GM12878 (cell line): ENCODE data around the gene GIMAP4. TPM values are rescaled to one million over a fixed set of nuclear protein-coding genes. Genes with fewer than 3 reads are reported as not detected.

Experiments used
- ATAC-seq: fragments of 200-7000 bp; cut with Tn5 transposase; 3 replicates; pipeline ENCODE4 v1.9.1; 2020; ENCODE audit warnings: mild to moderate bottlenecking, moderate library complexity
- BruUV-seq: library from RNA; stranded (reverse); fragments of 400-500 nt; replicated peaks from 2 replicates; lab custom pipeline; 2021; lab: Mats Ljungman, UMichigan
- CTCF ChIA-PET: fragments of 300-600 bp; sonication (Branson Sonifier 250); formaldehyde crosslinking; extraction: SDS; loops from one replicate; lab custom pipeline; 2021; ENCODE audit warnings: inconsistent platforms; lab: Yijun Ruan, JAX
- POLR2A ChIA-PET: fragments of 350-600 bp; formaldehyde crosslinking; extraction: SDS; loops from one replicate; lab custom pipeline; 2021; ENCODE audit warnings: inconsistent platforms; lab: Charles Lee
- RAD21 ChIA-PET: fragments of 300-600 bp; sonication (Branson Sonifier 250); formaldehyde crosslinking; loops from one replicate; lab custom pipeline; 2023; ENCODE audit warnings: antibody characterized with exemption; ENCODE audit not compliant: unreplicated experiment; lab: Charles Lee
- SMC1A ChIA-PET: fragments of 300-600 bp; sonication (Branson Sonifier 250); formaldehyde crosslinking; loops from one replicate; lab custom pipeline; 2023; ENCODE audit not compliant: unreplicated experiment, uncharacterized antibody; lab: Charles Lee
- DNase-seq: peaks from one replicate; pipeline ENCODE4 v3.0.0-alpha.2; 2011; ENCODE audit warnings: low read depth, low spot score
- FAIRE-seq: peaks from 3 replicates; lab custom pipeline; 2011; peaks lifted over from hg19 to GRCh38; lab: Jason Lieb, UNC
- H2AFZ ChIP-seq: 2 replicates; pipeline ENCODE4 v1.6.0; 2011; ENCODE audit warnings: low read depth, low read length, control low read depth; ENCODE audit not compliant: control insufficient read depth
- H3K27ac ChIP-seq: 2 replicates; pipeline ENCODE4 v1.5.1; 2011; ENCODE audit warnings: control low read depth; ENCODE audit not compliant: control insufficient read depth, insufficient read depth
- H3K27me3 ChIP-seq, 2 experiments: replicated peaks in 1 of 2; 2 replicates each; pipeline versions ENCODE4 v1.6.0 to v1.6.1; 2011; ENCODE audit warnings: low read length in 1 of 2; ENCODE audit not compliant: control insufficient read depth in 2 of 2, insufficient read depth in 2 of 2
- H3K36me3 ChIP-seq, 2 experiments: 2 replicates each; pipeline ENCODE4 v1.5.1; 2011; ENCODE audit warnings: low read length in 1 of 2; ENCODE audit not compliant: control insufficient read depth in 2 of 2, insufficient read depth in 2 of 2
- H3K4me1 ChIP-seq: 2 replicates; pipeline ENCODE4 v1.6.1; 2011; ENCODE audit warnings: mild to moderate bottlenecking, low read length, moderate library complexity, mixed read lengths; ENCODE audit not compliant: control insufficient read depth, insufficient read depth
- H3K4me2 ChIP-seq: 2 replicates; pipeline ENCODE4 v1.6.0; 2011; ENCODE audit warnings: control low read depth; ENCODE audit not compliant: control insufficient read depth, insufficient read depth
- H3K4me3 ChIP-seq: fragments of 200-600 bp; sonication (generic); 2 replicates; pipeline ENCODE4 v1.5.1; 2016
- H3K79me2 ChIP-seq: 2 replicates; pipeline ENCODE4 v1.6.0; 2011; ENCODE audit warnings: low read length; ENCODE audit not compliant: control insufficient read depth, insufficient read depth
- H3K9ac ChIP-seq: 2 replicates; pipeline ENCODE4 v1.8.0; 2011; ENCODE audit warnings: low read length, control low read depth, mixed read lengths; ENCODE audit not compliant: control insufficient read depth, insufficient read depth
- H3K9me3 ChIP-seq: replicated peaks from 3 replicates; pipeline ENCODE4 v1.5.1; 2011; ENCODE audit warnings: mild to moderate bottlenecking, low read length; ENCODE audit not compliant: control insufficient read depth, insufficient read depth
- H4K20me1 ChIP-seq: 2 replicates; pipeline ENCODE4 v1.6.0; 2011; ENCODE audit not compliant: control insufficient read depth, insufficient read depth
- ATF2 ChIP-seq: IDR thresholded peaks from 2 replicates; pipeline ENCODE4 v1.6.1; 2012; ENCODE audit warnings: low read length, inconsistent platforms
- BCL3 ChIP-seq: IDR thresholded peaks from 2 replicates; pipeline ENCODE4 v1.6.1; 2011; ENCODE audit warnings: borderline replicate concordance, low read depth, mild to moderate bottlenecking, moderate library complexity, low read length; ENCODE audit not compliant: insufficient read depth, poor library complexity, severe bottlenecking
- FOXK2 ChIP-seq: fragments of 450-650 bp; IDR thresholded peaks from 2 replicates; pipeline ENCODE4 v1.6.1; 2017; ENCODE audit warnings: mild to moderate bottlenecking, moderate library complexity
- RELA ChIP-seq: fragments of 450-650 bp; IDR thresholded peaks from 2 replicates; pipeline ENCODE4 v1.8.0; 2014; ENCODE audit warnings: borderline replicate concordance; ENCODE audit not compliant: partially characterized antibody
- STAT3 ChIP-seq: IDR thresholded peaks from 2 replicates; pipeline ENCODE4 v1.6.1; 2011; ENCODE audit warnings: low read depth, low read length, improper control_type of control experiment
- WGBS: methylation state at CpG from one replicate; pipeline ENCODE4 v1.1.6; 2016; ENCODE audit warnings: low lambda C conversion rate; ENCODE audit not compliant: insufficient replicate concordance, insufficient coverage; ENCODE audit errors: missing lambda C conversion rate; 5-methylcytosine and 5-hydroxymethylcytosine counted together
- in situ Hi-C: fragments of 300-500 bp; cut with MboI; formaldehyde crosslinking; loops from 9 replicates; pipeline ENCODE4 v1.14.3; 2018; ENCODE audit warnings: mixed read lengths
- intact Hi-C: fragments of 100-400 bp; cut with micrococcal nuclease; formaldehyde crosslinking; loops from one replicate; pipeline ENCODE4 v1.14.2; 2022; ENCODE audit not compliant: unreplicated experiment
- polyA plus RNA-seq, 11 experiments: library from polyadenylated mRNA; depleted of rRNA in 4 of 11; unstranded in 6 of 11; stranded (reverse) in 5 of 11; fragments of >200 nt; fragmentation: Nextera tagmentation in 4 of 11; fragmentation: Illumina TruSeq in 1 of 11; extraction: Ambion mirVana in 4 of 11; extraction: Trizol in 1 of 11; gene quantifications; 1 replicate in 1 of 11; 2 replicates in 10 of 11; pipeline versions ENCODE4 v1.2.1 to v1.2.3, GENCODE V29; 2011 to 2016; ENCODE audit warnings: inconsistent platforms in 2 of 11, missing spikeins in 2 of 11, low read depth in 1 of 11
- total RNA-seq, 4 experiments: library from RNA; depleted of rRNA in 3 of 4; stranded (reverse); fragments of >200 nt in 3 of 4; fragmentation: Illumina TruSeq in 1 of 4; extraction: Trizol in 1 of 4; gene quantifications; 2 replicates each; pipeline versions ENCODE4 v1.2.1 to v1.2.3, GENCODE V29; 2013 to 2021
- TF ChIP-seq, protein P1 (sequence below): fragments of 450-650 bp; formaldehyde crosslinking; IDR thresholded peaks from 2 replicates; pipeline ENCODE4 v1.4.0; 2022; ENCODE audit warnings: mild to moderate bottlenecking, moderate library complexity
- TF ChIP-seq, protein P2 (sequence below): fragments of 450-650 bp; IDR thresholded peaks from 2 replicates; pipeline ENCODE4 v1.6.1; 2018; ENCODE audit warnings: mild to moderate bottlenecking, low read depth, moderate library complexity; ENCODE audit not compliant: partially characterized antibody

GIMAP4 gene
- total and polyA plus RNA-seq, 10 of the 15 experiments (the other 5 are each of a cell fraction or from before 2014, with no cell fraction given) = 0.06 to 1.5 (median 0.32) TPM; not detected in 1

DNA sequence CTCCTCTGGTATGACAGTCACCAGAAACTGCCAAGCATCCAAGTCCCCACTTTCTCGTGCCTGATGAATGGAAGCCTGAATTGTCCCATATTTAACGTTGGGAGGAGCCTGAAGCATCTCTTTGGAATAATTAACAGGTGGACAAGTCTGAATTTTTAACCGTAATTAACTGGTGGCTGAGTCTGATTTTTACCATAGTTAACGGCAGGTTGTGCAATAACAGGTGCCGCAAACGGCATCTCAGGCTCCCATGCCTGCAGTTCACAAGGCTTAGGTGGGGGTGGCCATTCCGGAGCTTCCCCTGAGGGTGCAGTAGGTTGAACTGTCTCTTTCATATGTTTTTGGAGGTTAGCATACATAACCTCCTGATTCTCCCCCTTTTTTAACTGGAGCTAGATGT lies 2.0 kb upstream of the GIMAP4 start:
- CTCF ChIA-PET = interaction anchor here (0.6 kb wide), 1 partner anchor 222 kb away, joined by 3 read pairs; no protein-coding TSS in a partner anchor
- POLR2A ChIA-PET = no interaction called here

GRCh38 chr7:150566123-150566522 lies 1.1 kb upstream of the GIMAP4 start:
- H3K4me1 ChIP-seq = no peaks in the 10 kb centered on the region
- no peaks in the 10 kb centered on the region; the same call in 1 of the 2 replicates for H3K79me2 ChIP-seq
- POLR2A ChIA-PET = no interaction called here
- no peaks in the 10 kb centered on the region for H4K20me1 ChIP-seq
- no peak overlapping the region for H3K4me2 ChIP-seq
- no peak overlapping the region for H3K9ac ChIP-seq
- no peak for DNase-seq
- no peak overlapping the region for H3K4me3 ChIP-seq
- SMC1A ChIA-PET = interaction anchor here (1.1 kb wide), 1 partner anchor 102 kb away, joined by 3 read pairs; no protein-coding TSS in a partner anchor
- 69% methylated on average over 3 of the region's 3 CpGs for WGBS
- H3K27me3 ChIP-seq = no peaks in the 10 kb centered on the region
- in situ Hi-C loops (no loop called here), intact Hi-C loops (no loop called here)
- RAD21 ChIA-PET = no interaction called here
- peaks cover 7% of the 10 kb centered on the region for H3K9me3 ChIP-seq
- no TSS peak for BruUV-seq
- no peak for FAIRE-seq
- no peak overlapping the region for H2AFZ ChIP-seq
- no peaks in the 10 kb centered on the region for H3K36me3 ChIP-seq
- ATAC-seq = no peak
- CTCF ChIA-PET = interaction anchor here (1.1 kb wide), 1 partner anchor 12 kb away, joined by 3 read pairs; no protein-coding TSS in a partner anchor
- H3K27ac ChIP-seq = no peak overlapping the region
- TF ChIP-seq ATF2 (no peak), STAT3 (no peak), BCL3 (no peak), FOXK2 (no peak)
- TF ChIP-seq, protein P1, sequence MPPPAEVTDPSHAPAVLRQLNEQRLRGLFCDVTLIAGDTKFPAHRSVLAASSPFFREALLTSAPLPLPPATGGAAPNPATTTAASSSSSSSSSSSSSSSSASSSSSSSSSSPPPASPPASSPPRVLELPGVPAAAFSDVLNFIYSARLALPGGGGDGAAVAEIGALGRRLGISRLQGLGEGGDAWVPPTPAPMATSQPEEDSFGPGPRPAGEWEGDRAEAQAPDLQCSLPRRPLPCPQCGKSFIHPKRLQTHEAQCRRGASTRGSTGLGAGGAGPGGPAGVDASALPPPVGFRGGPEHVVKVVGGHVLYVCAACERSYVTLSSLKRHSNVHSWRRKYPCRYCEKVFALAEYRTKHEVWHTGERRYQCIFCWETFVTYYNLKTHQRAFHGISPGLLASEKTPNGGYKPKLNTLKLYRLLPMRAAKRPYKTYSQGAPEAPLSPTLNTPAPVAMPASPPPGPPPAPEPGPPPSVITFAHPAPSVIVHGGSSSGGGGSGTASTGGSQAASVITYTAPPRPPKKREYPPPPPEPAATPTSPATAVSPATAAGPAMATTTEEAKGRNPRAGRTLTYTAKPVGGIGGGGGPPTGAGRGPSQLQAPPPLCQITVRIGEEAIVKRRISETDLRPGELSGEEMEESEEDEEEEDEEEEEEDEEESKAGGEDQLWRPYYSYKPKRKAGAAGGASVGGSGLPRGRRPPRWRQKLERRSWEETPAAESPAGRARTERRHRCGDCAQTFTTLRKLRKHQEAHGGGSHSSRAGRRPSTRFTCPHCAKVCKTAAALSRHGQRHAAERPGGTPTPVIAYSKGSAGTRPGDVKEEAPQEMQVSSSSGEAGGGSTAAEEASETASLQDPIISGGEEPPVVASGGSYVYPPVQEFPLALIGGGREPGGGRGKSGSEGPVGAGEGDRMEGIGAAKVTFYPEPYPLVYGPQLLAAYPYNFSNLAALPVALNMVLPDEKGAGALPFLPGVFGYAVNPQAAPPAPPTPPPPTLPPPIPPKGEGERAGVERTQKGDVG (CRISPR knock-in tag) = no peak
- TF ChIP-seq, protein P2, sequence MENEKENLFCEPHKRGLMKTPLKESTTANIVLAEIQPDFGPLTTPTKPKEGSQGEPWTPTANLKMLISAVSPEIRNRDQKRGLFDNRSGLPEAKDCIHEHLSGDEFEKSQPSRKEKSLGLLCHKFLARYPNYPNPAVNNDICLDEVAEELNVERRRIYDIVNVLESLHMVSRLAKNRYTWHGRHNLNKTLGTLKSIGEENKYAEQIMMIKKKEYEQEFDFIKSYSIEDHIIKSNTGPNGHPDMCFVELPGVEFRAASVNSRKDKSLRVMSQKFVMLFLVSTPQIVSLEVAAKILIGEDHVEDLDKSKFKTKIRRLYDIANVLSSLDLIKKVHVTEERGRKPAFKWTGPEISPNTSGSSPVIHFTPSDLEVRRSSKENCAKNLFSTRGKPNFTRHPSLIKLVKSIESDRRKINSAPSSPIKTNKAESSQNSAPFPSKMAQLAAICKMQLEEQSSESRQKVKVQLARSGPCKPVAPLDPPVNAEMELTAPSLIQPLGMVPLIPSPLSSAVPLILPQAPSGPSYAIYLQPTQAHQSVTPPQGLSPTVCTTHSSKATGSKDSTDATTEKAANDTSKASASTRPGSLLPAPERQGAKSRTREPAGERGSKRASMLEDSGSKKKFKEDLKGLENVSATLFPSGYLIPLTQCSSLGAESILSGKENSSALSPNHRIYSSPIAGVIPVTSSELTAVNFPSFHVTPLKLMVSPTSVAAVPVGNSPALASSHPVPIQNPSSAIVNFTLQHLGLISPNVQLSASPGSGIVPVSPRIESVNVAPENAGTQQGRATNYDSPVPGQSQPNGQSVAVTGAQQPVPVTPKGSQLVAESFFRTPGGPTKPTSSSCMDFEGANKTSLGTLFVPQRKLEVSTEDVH = no peak

More for the DNA sequence above, 2.0 kb upstream of the GIMAP4 start:
- 63% methylated on average over 7 of the region's 7 CpGs for WGBS
- DNase-seq (no peak), ATAC-seq (no peak), FAIRE-seq (no peak)
- H3K79me2 ChIP-seq = no peaks in the 10 kb centered on the region; the same call in 1 of the 2 replicates
- no peak overlapping the region for H3K27ac ChIP-seq
- H3K9ac ChIP-seq = no peak overlapping the region
- no peaks in the 10 kb centered on the region for H4K20me1 ChIP-seq
- ChIA-PET SMC1A (no interaction called here), RAD21 (interaction anchor here (0.6 kb wide), 1 partner anchor 120 kb away, joined by 3 read pairs; no protein-coding TSS in a partner anchor)
- H3K4me1 ChIP-seq = no peaks in the 10 kb centered on the region
- H3K9me3 ChIP-seq = peaks cover 9% of the 10 kb centered on the region
- intact Hi-C loops = no loop called here
- BruUV-seq = no TSS peak
- in situ Hi-C loops = no loop called here
- H3K36me3 ChIP-seq = no peaks in the 10 kb centered on the region
- H3K27me3 ChIP-seq = no peaks in the 10 kb centered on the region
- no peak overlapping the region for H3K4me2 ChIP-seq
- H2AFZ ChIP-seq = no peak overlapping the region
- H3K4me3 ChIP-seq = no peak overlapping the region
- no peak for TF ChIP-seq RELA
